ENCODE measurements around the gene DIAPH1. TPM values are rescaled to one million over a fixed set of nuclear protein-coding genes. Genes with fewer than 3 reads are reported as not detected.
A peak's percentile ranks its signal among the peaks of the same experiment; 100 is the strongest.

DIAPH1 gene
- total RNA-seq, 2 donors from 2014 or later: 186 to 268 TPM

DNA sequence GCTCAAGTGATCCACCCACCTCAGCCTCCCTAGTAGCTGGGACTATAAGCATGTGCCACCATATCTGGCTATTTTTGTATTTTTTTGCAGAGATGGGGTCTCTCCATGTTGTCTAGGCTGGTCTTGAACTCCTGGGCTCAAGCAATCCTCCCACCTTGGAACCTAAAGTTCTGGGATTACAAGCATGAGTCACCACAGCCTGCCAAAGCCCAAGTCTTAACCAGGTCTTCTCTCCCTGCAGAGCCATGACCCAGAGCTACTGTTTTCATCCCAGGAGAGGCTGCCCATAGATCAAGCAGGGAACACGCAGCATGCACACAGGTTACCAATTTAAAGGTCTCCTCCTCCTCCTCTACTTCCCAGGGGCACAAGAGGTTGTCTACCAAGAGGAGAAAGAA, 100.2 kb downstream of the DIAPH1 start:
- Mint-ChIP-seq H3K36me3 (ENCODE audit: low read depth) (no peaks in the 10 kb centered on the region), H3K4me1 (peaks cover 32% of the 10 kb centered on the region), H3K9me3 (no peaks in the 10 kb centered on the region), H3K27me3 (no peaks in the 10 kb centered on the region), H3K4me3 (no peak overlapping the region), H3K27ac (no peak overlapping the region)
- no peak for ATAC-seq (replicated peaks)

- Mint-ChIP-seq H3K27me3 (no peaks in the 10 kb centered on the region), H3K27ac (peak overlapping the region; percentile 67), H3K9me3 (no peaks in the 10 kb centered on the region), H3K36me3 (ENCODE audit: low read depth) (peaks cover 2% of the 10 kb centered on the region), H3K4me3 (no peak overlapping the region), H3K4me1 (peaks cover 35% of the 10 kb centered on the region)
- ATAC-seq (replicated peaks): no peak
Measured at GRCh38 chr5:141517880-141518617, 100.8 kb downstream of the DIAPH1 start.

DNA sequence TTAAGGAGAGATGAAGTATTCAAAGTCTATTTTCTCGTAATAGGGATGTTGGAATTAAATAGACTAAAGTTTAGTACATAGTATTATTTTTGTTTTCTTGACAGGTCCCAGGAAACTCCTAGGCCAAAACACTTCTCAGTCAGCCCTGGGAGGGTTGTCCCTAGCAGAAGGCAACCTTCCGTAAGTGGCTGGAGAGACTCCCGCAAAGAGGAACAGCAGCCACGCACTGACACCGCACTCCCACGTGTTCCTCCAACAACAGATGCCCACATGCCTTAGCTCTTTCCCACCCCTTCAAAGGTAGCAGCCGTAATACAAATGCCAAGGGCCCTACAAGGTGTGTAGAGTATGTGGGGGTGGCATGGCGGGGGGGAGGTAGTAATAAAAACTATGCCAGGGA, 101.5 kb downstream of the DIAPH1 start:
- Mint-ChIP-seq H3K36me3 (ENCODE audit: low read depth) (peaks cover 8% of the 10 kb centered on the region), H3K27me3 (no peaks in the 10 kb centered on the region), H3K4me1 (peaks cover 38% of the 10 kb centered on the region), H3K4me3 (no peak overlapping the region), H3K9me3 (no peaks in the 10 kb centered on the region), H3K27ac (no peak overlapping the region)
- no peak for ATAC-seq (replicated peaks)

DNA sequence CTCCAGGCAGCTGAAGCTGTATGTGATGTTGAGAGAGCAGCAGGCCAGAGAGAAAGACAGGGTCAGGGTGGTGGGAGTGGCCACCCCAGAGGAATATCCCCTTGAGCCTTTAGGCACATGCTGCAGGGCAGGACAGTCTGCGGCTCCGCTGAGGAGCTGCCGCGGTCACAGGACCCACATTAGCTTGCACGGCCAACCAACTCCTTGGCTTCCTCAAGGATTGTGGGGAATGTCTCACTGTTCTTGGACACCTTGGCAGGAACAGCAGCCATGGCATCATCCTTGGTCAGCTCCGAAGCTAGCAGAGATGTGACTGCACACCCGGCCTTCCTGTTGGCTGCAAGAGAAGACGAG, 102.2 kb downstream of the DIAPH1 start:
- Mint-ChIP-seq H3K36me3 (ENCODE audit: low read depth) (peaks cover 8% of the 10 kb centered on the region), H3K27ac (peak overlapping the region; percentile 94), H3K9me3 (no peaks in the 10 kb centered on the region), H3K4me1 (peaks cover 36% of the 10 kb centered on the region), H3K27me3 (no peaks in the 10 kb centered on the region), H3K4me3 (no peak overlapping the region)
- ATAC-seq (replicated peaks): no peak

GRCh38 chr5:141515946-141516671, 102.7 kb downstream of the DIAPH1 start:
- ATAC-seq (replicated peaks): no peak
- no peak overlapping the region for H3K4me3 Mint-ChIP-seq
- no peaks in the 10 kb centered on the region for H3K9me3 Mint-ChIP-seq
- peaks cover 8% of the 10 kb centered on the region for H3K36me3 Mint-ChIP-seq (ENCODE audit: low read depth)
- peaks cover 34% of the 10 kb centered on the region for H3K4me1 Mint-ChIP-seq
- peak overlapping the region; percentile 94 for H3K27ac Mint-ChIP-seq
- no peaks in the 10 kb centered on the region for H3K27me3 Mint-ChIP-seq

GRCh38 chr5:141515141-141515540, 103.7 kb downstream of the DIAPH1 start:
- peaks cover 8% of the 10 kb centered on the region for H3K36me3 Mint-ChIP-seq (ENCODE audit: low read depth)

GRCh38 chr5:141514330-141515133, 104.3 kb downstream of the DIAPH1 start:
- peaks cover 34% of the 10 kb centered on the region for H3K4me1 Mint-ChIP-seq
- no peaks in the 10 kb centered on the region for H3K27me3 Mint-ChIP-seq
- H3K9me3 Mint-ChIP-seq: no peaks in the 10 kb centered on the region
- H3K4me3 Mint-ChIP-seq: peak overlapping the region; percentile 87
- H3K27ac Mint-ChIP-seq: peak overlapping the region; percentile 94
- H3K36me3 Mint-ChIP-seq (ENCODE audit: low read depth): peaks cover 8% of the 10 kb centered on the region
- ATAC-seq (replicated peaks): peak; percentile 52

More at GRCh38 chr5:141515141-141515540, 103.7 kb downstream of the DIAPH1 start:
- no peaks in the 10 kb centered on the region for H3K27me3 Mint-ChIP-seq
- H3K4me3 Mint-ChIP-seq: peak overlapping the region; percentile 87
- no peaks in the 10 kb centered on the region for H3K9me3 Mint-ChIP-seq
- H3K4me1 Mint-ChIP-seq: peaks cover 30% of the 10 kb centered on the region
- peak overlapping the region; percentile 94 for H3K27ac Mint-ChIP-seq
- no peak for ATAC-seq (replicated peaks)

DNA sequence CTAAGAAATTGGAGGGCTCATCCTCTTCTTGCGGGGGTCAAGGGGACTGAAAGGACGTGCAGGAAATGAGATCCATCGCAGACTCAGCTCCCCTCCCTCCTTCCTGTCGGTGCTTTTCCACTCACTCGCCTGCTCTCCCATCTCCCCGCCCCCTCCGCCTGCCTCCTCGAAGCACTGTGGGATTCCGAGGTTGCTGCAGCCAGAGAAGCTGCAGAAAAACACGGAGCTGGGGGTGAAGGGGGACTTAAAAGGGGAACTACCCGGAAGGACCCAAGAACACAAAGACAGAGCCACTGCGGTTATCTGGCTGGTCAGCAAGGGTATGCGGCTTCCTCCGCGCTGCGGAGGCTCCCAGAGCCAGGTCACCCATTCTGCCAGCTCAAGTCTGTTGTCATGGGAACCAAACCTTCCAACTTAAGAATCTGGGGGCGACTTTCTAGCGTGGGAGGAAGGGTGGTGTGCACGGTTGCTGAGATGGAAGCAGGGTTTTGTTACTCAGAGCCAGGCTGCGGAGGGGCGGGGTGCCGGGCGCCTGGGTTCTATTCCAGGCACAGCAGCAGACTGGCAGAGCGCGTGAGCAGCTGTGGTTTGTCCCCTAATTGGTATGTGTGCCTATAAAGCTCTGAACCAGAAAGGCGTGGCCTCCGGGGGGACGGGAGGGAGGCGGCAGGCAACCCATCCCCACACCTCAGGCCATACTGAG, 105.0 kb downstream of the DIAPH1 start:
- peak; percentile 72 for ATAC-seq (replicated peaks)
- Mint-ChIP-seq H3K4me3 (peak overlapping the region; percentile 87), H3K4me1 (peaks cover 34% of the 10 kb centered on the region), H3K9me3 (no peaks in the 10 kb centered on the region), H3K27ac (peak overlapping the region; percentile 94), H3K36me3 (ENCODE audit: low read depth) (peaks cover 8% of the 10 kb centered on the region), H3K27me3 (no peaks in the 10 kb centered on the region)

DNA sequence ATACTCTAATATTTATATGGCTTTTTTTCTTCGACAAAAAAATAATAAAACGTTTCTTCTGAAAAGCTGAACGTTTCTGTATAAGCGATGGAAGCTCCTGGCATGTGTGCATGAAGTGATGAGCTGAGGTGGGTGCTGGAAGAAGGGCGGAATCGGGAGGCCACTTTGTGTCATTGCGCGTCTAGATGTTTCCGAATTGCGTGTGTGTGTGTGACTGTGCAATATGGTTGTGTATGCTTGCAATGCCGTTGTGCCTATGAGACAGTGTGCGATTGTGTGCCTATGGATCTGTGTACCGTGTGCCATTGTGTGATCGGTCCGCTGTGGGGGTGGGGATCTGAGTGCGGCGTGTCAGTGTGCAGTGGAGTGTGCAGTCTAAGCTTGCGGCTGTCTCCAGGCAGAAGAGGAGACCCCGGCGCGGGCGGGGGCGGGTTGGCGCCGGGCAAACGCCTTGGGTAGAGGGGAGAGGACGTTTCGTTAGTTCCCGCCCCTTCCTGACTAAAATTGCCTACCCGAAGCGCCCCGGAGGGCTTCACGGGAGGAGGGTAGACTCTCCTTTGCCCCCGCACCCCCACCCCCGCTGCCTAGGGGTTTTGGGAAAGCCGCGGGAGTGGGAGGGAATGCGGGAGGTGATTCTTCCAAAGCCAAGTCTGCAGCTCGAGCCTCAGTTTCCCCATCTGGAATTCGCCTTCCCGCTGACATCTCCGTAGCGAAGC, 105.7 kb downstream of the DIAPH1 start:
- H3K27ac Mint-ChIP-seq: peak overlapping the region; percentile 94
- peak overlapping the region; percentile 87 for H3K4me3 Mint-ChIP-seq
- H3K9me3 Mint-ChIP-seq: no peaks in the 10 kb centered on the region
- peak; percentile 52 for ATAC-seq (replicated peaks)
- H3K36me3 Mint-ChIP-seq (ENCODE audit: low read depth): peaks cover 8% of the 10 kb centered on the region
- peaks cover 34% of the 10 kb centered on the region for H3K4me1 Mint-ChIP-seq
- no peaks in the 10 kb centered on the region for H3K27me3 Mint-ChIP-seq

GRCh38 chr5:141512390-141512910, 106.3 kb downstream of the DIAPH1 start:
- H3K9me3 Mint-ChIP-seq: no peaks in the 10 kb centered on the region
- peak overlapping the region; percentile 94 for H3K27ac Mint-ChIP-seq
- peaks cover 34% of the 10 kb centered on the region for H3K4me1 Mint-ChIP-seq
- no peaks in the 10 kb centered on the region for H3K27me3 Mint-ChIP-seq
- ATAC-seq (replicated peaks): peak; percentile 24
- H3K36me3 Mint-ChIP-seq (ENCODE audit: low read depth): peaks cover 8% of the 10 kb centered on the region
- peak overlapping the region; percentile 87 for H3K4me3 Mint-ChIP-seq

DNA sequence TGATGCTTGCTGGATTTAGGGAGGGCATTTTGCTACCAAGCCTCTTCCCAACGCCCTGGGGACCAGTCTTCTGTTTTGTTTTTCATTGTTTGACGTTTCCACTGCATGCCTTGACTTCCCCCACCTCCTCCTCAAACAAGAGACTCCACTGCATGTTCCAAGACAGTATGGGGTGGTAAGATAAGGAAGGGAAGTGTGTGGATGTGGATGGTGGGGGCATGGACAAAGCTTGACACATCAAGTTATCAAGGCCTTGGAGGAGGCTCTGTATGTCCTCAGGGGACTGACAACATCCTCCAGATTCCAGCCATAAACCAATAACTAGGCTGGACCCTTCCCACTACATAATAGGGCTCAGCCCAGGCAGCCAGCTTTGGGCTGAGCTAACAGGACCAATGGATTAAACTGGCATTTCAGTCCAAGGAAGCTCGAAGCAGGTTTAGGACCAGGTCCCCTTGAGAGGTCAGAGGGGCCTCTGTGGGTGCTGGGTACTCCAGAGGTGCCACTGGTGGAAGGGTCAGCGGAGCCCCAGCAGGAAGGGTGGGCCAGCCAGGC, 107.0 kb downstream of the DIAPH1 start:
- no peaks in the 10 kb centered on the region for H3K27me3 Mint-ChIP-seq
- H3K4me3 Mint-ChIP-seq: peak overlapping the region; percentile 87
- H3K4me1 Mint-ChIP-seq: peaks cover 34% of the 10 kb centered on the region
- H3K36me3 Mint-ChIP-seq (ENCODE audit: low read depth): peaks cover 8% of the 10 kb centered on the region
- peak overlapping the region; percentile 94 for H3K27ac Mint-ChIP-seq
- H3K9me3 Mint-ChIP-seq: no peaks in the 10 kb centered on the region
- no peak for ATAC-seq (replicated peaks)

DNA sequence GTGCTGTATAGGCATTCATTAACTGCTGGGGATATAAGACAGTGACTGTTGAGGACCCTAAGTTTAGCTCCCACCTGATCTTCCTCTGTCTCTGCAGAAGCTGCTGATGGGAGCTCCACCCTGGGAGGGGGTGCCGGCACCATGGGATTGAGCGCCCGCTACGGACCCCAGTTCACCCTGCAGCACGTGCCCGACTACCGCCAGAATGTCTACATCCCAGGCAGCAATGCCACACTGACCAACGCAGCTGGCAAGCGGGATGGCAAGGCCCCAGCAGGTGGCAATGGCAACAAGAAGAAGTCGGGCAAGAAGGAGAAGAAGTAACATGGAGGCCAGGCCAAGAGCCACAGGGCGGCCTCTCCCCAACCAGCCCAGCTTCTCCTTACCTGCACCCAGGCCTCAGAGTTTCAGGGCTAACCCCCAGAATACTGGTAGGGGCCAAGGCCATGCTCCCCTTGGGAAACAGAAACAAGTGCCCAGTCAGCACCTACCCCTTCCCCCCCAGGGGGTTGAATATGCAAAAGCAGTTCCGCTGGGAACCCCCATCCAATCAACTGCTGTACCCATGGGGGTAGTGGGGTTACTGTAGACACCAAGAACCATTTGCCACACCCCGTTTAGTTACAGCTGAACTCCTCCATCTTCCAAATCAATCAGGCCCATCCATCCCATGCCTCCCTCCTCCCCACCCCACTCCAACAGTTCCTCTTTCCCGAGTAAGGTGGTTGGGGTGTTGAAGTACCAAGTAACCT, 107.8 kb downstream of the DIAPH1 start:
- Mint-ChIP-seq H3K4me1 (peaks cover 31% of the 10 kb centered on the region), H3K27ac (peak overlapping the region; percentile 94), H3K4me3 (peak overlapping the region; percentile 87), H3K27me3 (no peaks in the 10 kb centered on the region), H3K9me3 (no peaks in the 10 kb centered on the region), H3K36me3 (ENCODE audit: low read depth) (peaks cover 8% of the 10 kb centered on the region)
- no peak for ATAC-seq (replicated peaks)

- ATAC-seq (replicated peaks): no peak
- H3K4me1 Mint-ChIP-seq: peaks cover 26% of the 10 kb centered on the region
- no peaks in the 10 kb centered on the region for H3K27me3 Mint-ChIP-seq
- H3K27ac Mint-ChIP-seq: peak overlapping the region; percentile 21
- H3K4me3 Mint-ChIP-seq: no peak overlapping the region
- H3K36me3 Mint-ChIP-seq (ENCODE audit: low read depth): peaks cover 8% of the 10 kb centered on the region
- no peaks in the 10 kb centered on the region for H3K9me3 Mint-ChIP-seq
Measured at GRCh38 chr5:141510160-141510559, 108.6 kb downstream of the DIAPH1 start.

Measured in activated T-helper 17 cell treated with anti-CD3 and anti-CD28 coated beads, Interleukin-2, amount 50 U/mL, for 72 hours (primary cell).